SJSA1 (cell line): ENCODE results near the gene RPS6KB2. TPM values are rescaled to one million over a fixed set of nuclear protein-coding genes. Genes with fewer than 3 reads are reported as not detected.
A peak's percentile ranks its signal among the peaks of the same experiment; 100 is the strongest.
"Not testable (repeated sequence)": the region's sequence is repeated elsewhere in the genome, so short reads cannot be mapped to it uniquely, and the experiment has no call there.

Experiments
- DNase-seq, 2 experiments: peaks; one replicate each; pipeline ENCODE4 v3.0.0-alpha.2; 2015 to 2020; ENCODE audit warnings: low spot score in 2 of 2, low read depth in 1 of 2
- H3K27ac ChIP-seq: fragments of 250-450 bp; sonication (Bioruptor Pico); 2 replicates; pipeline ENCODE4 v1.5.1; 2020; ENCODE audit warnings: mild to moderate bottlenecking, moderate library complexity
- H3K27me3 ChIP-seq: fragments of 250-450 bp; sonication (Bioruptor Pico); replicated peaks from 2 replicates; pipeline ENCODE4 v1.5.1; 2020; ENCODE audit warnings: mild to moderate bottlenecking, moderate library complexity
- H3K36me3 ChIP-seq: fragments of 250-450 bp; sonication (Bioruptor Pico); 2 replicates; pipeline ENCODE4 v1.5.1; 2020; ENCODE audit warnings: mild to moderate bottlenecking
- H3K4me1 ChIP-seq: fragments of 250-450 bp; sonication (Bioruptor Pico); replicated peaks from 2 replicates; pipeline ENCODE4 v1.6.1; 2021; ENCODE audit warnings: mild to moderate bottlenecking
- H3K4me3 ChIP-seq: fragments of 250-450 bp; sonication (Bioruptor Pico); 2 replicates; pipeline ENCODE4 v1.5.1; 2020; ENCODE audit warnings: mild to moderate bottlenecking
- H3K9me3 ChIP-seq: fragments of 250-450 bp; sonication (Bioruptor Pico); replicated peaks from 2 replicates; pipeline ENCODE4 v1.5.1; 2020; ENCODE audit warnings: mild to moderate bottlenecking
- total RNA-seq: library from RNA; depleted of rRNA; stranded (reverse); fragments of >200 nt; shearing (Covaris generic); gene quantifications from 2 replicates; pipeline ENCODE4 v1.2.3, GENCODE V29; 2014; rRNA removed

Gene RPS6KB2
- total RNA-seq, 1 experiment from 2014 or later = 166 TPM

GRCh38 chr11:67470337-67471002 lies 42.2 kb downstream of the RPS6KB2 start:
- Histone ChIP-seq H3K27me3 (peaks cover 7% of the 10 kb centered on the region), H3K9me3 (0 out of 2 replicates have a peak, but pooled peaks cover 2% of the 10 kb centered on the region), H3K4me1 (peaks cover 19% of the 10 kb centered on the region), H3K27ac (no peak overlapping the region), H3K4me3 (no peak overlapping the region), H3K36me3 (peaks cover 6% of the 10 kb centered on the region; the same call in 1 of the 2 replicates)
- DNase-seq = no peak

- H3K4me3 ChIP-seq = no peak overlapping the region
- peaks cover 7% of the 10 kb centered on the region for H3K27me3 ChIP-seq
- DNase-seq = no peak
- no peak overlapping the region for H3K27ac ChIP-seq
- H3K36me3 ChIP-seq = peaks cover 3% of the 10 kb centered on the region; the same call in 1 of the 2 replicates
- peaks cover 17% of the 10 kb centered on the region for H3K4me1 ChIP-seq
- 0 out of 2 replicates have a peak, but pooled peaks cover 2% of the 10 kb centered on the region for H3K9me3 ChIP-seq
These were observed 44.6 kb downstream of the RPS6KB2 start for GRCh38 chr11:67472882-67473281.

GRCh38 chr11:67476692-67477091 lies 48.4 kb downstream of the RPS6KB2 start:
- not testable (repeated sequence) for H3K36me3 ChIP-seq, H3K4me1 ChIP-seq, DNase-seq, H3K4me3 ChIP-seq, H3K9me3 ChIP-seq, H3K27me3 ChIP-seq, H3K27ac ChIP-seq

- H3K4me3 ChIP-seq, H3K9me3 ChIP-seq, DNase-seq, H3K36me3 ChIP-seq, H3K27ac ChIP-seq, H3K4me1 ChIP-seq, H3K27me3 ChIP-seq: not testable (repeated sequence)
These were observed 49.2 kb downstream of the RPS6KB2 start for GRCh38 chr11:67477344-67478050.

- Histone ChIP-seq H3K36me3 (peaks cover 11% of the 10 kb centered on the region), H3K27me3 (no peaks in the 10 kb centered on the region), H3K4me1 (peaks cover 11% of the 10 kb centered on the region), H3K4me3 (peak overlapping the region; percentile 48), H3K9me3 (0 out of 2 replicates have a peak, but pooled peaks cover 3% of the 10 kb centered on the region), H3K27ac (peak overlapping the region; percentile 53)
- DNase-seq = no peak
These were observed 54.1 kb downstream of the RPS6KB2 start for GRCh38 chr11:67482275-67482826.

GRCh38 chr11:67482827-67483798 lies 54.8 kb downstream of the RPS6KB2 start, which contains the start of gene AIP:
Gene AIP, plus strand, starts transcription at chr11:67483026. Its CDS starts 133 bp downstream, at chr11:67483159.
- peaks cover 19% of the 10 kb centered on the region for H3K36me3 ChIP-seq
- 0 out of 2 replicates have a peak, but pooled peaks cover 3% of the 10 kb centered on the region for H3K9me3 ChIP-seq
- peak; percentile 100 for DNase-seq
- peak within 1 kb of the TSS; percentile 48 for H3K4me3 ChIP-seq
- H3K27ac ChIP-seq = peak within 1 kb of the TSS; percentile 53
- no peaks in the 10 kb centered on the region for H3K27me3 ChIP-seq
- H3K4me1 ChIP-seq = peaks cover 11% of the 10 kb centered on the region

- Histone ChIP-seq H3K27ac (no peak overlapping the region), H3K36me3 (peaks cover 25% of the 10 kb centered on the region), H3K27me3 (no peaks in the 10 kb centered on the region), H3K4me3 (no peak overlapping the region; the same call in 1 of the 2 replicates), H3K9me3 (0 out of 2 replicates have a peak, but pooled peaks cover 3% of the 10 kb centered on the region), H3K4me1 (peaks cover 11% of the 10 kb centered on the region)
- DNase-seq = no peak
These were observed 55.8 kb downstream of the RPS6KB2 start for GRCh38 chr11:67483831-67484665.

GRCh38 chr11:67484847-67485311 lies 56.6 kb downstream of the RPS6KB2 start:
- Histone ChIP-seq H3K4me1 (peaks cover 11% of the 10 kb centered on the region), H3K27me3 (no peaks in the 10 kb centered on the region), H3K36me3 (peaks cover 33% of the 10 kb centered on the region), H3K9me3 (0 out of 2 replicates have a peak, but pooled peaks cover 3% of the 10 kb centered on the region), H3K4me3 (no peak overlapping the region), H3K27ac (no peak overlapping the region)
- DNase-seq = no peak

Other genes starting within 250 kb of the RPS6KB2 start
- 96.2 and 138 TPM in 2 replicates for gene GRK2, start 162.0 kb upstream of the RPS6KB2 start, total RNA-seq
- gene ANKRD13D, start 139.2 kb upstream of the RPS6KB2 start, total RNA-seq = 40.2 and 61.7 TPM in 2 replicates
- gene SSH3, start 125.0 kb upstream of the RPS6KB2 start, total RNA-seq = 13.4 and 17.5 TPM in 2 replicates
- gene POLD4, start 74.9 kb upstream of the RPS6KB2 start, total RNA-seq = 81.8 and 125 TPM in 2 replicates
- gene CLCF1, start 54.9 kb upstream of the RPS6KB2 start, total RNA-seq = 6.9 and 9.4 TPM in 2 replicates
- gene RAD9A, start 36.5 kb upstream of the RPS6KB2 start, total RNA-seq = 13.8 and 25.1 TPM in 2 replicates
- gene PPP1CA, start 26.6 kb upstream of the RPS6KB2 start, total RNA-seq = 668 and 731 TPM in 2 replicates
- not detected in 2 replicates for gene TBC1D10C, start 24.4 kb upstream of the RPS6KB2 start, total RNA-seq
- not detected in 2 replicates for gene CARNS1, start 12.8 kb upstream of the RPS6KB2 start, total RNA-seq
- 0.37 TPM in 1 of 2 replicates, not detected in the other for gene PTPRCAP, start 9.2 kb downstream of the RPS6KB2 start, total RNA-seq
- gene CORO1B, start 15.0 kb downstream of the RPS6KB2 start, total RNA-seq = 123 and 181 TPM in 2 replicates
- not detected in 2 replicates for gene GPR152, start 24.2 kb downstream of the RPS6KB2 start, total RNA-seq
- not detected in 2 replicates for gene CABP4, start 26.9 kb downstream of the RPS6KB2 start, total RNA-seq
- gene TMEM134, start 40.8 kb downstream of the RPS6KB2 start, total RNA-seq = 61.1 and 105 TPM in 2 replicates
- 184 and 185 TPM in 2 replicates for gene AIP, start 54.5 kb downstream of the RPS6KB2 start, total RNA-seq
- gene PITPNM1, start 76.9 kb downstream of the RPS6KB2 start, total RNA-seq = 11.5 and 18.7 TPM in 2 replicates
- 61.9 and 82.4 TPM in 2 replicates for gene CDK2AP2, start 79.7 kb downstream of the RPS6KB2 start, total RNA-seq
- gene CABP2, start 95.0 kb downstream of the RPS6KB2 start, total RNA-seq = not detected in 2 replicates
- gene GSTP1, start 155.3 kb downstream of the RPS6KB2 start, total RNA-seq = 2,425 and 2,720 TPM in 2 replicates
- 308 and 343 TPM in 2 replicates for gene NDUFV1, start 178.4 kb downstream of the RPS6KB2 start, total RNA-seq
- gene NUDT8, start 201.4 kb downstream of the RPS6KB2 start, total RNA-seq = 7.4 and 14.0 TPM in 2 replicates
- not detected in 2 replicates for gene TBX10, start 211.3 kb downstream of the RPS6KB2 start, total RNA-seq
- gene ACY3, start 222.2 kb downstream of the RPS6KB2 start, total RNA-seq = not detected in 2 replicates
- not detected in 2 replicates for gene ALDH3B2, start 246.1 kb downstream of the RPS6KB2 start, total RNA-seq